ENCODE measurements around the gene TMEM109. TPM values are rescaled to one million over a fixed set of nuclear protein-coding genes. Genes with fewer than 3 reads are reported as not detected.

TMEM109 gene
- total RNA-seq, 1 donor from 2014 or later, result 117 TPM

DNA sequence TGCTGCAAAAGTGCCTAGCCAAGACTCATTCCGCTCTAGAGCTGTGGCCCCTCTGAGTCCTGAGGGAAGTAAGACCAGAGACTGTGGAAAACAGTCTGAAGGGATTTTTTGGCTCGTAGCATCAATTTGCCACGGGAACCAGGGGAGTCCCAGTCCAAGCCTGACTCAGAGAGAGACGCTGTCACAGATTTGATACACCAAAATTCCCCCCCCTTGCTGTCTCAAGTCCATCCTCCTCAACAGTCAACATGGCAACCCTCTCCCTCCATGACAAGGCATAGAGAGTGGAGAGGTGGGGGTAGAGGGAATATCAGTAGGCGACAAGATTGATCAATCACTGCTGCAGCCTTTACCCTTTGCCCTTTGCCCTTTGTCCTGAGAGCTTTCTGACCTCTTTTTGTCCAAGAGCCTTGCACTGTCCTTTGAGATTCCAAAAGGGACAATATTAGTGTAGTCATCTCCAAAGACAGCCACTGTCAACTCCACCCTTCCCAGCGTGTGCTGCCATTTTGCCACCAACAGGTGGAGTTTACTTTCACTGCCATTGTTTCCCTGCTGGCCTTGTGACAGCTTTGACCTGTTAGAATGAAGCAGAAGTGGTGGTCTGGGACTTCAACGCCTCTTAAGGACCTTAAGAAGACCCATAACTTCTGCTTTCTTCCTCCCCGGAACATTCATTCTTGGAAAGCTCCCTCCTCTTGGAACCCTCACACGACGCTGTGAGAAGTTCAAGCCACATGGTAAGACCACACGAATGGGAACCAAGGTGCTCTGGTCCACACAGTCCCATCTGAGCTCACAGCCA, 30.7 kb downstream of the TMEM109 start:
- intact Hi-C loops (cut with micrococcal nuclease), result loop anchor here (1.0 kb wide), 1 partner anchor 12 kb away; no protein-coding TSS in a partner anchor
- H3K27me3 Mint-ChIP-seq, result no peaks in the 10 kb centered on the region
- POLR2A ChIA-PET, result interaction anchor here (1.4 to 1.9 kb wide), 2 partner anchors 8 to 29 kb away, joined by 5 to 7 read pairs; no protein-coding TSS in a partner anchor
- ATAC-seq (ENCODE audit: low read depth) (peak; percentile 31), DNase-seq (no peak)
- peaks cover 66% of the 10 kb centered on the region for H3K4me1 Mint-ChIP-seq
- no peak overlapping the region for H3K4me3 Mint-ChIP-seq
- CTCF ChIA-PET, result interaction anchor here (0.9 to 2.3 kb wide), 3 partner anchors 12 to 46 kb away, joined by 3 to 7 read pairs (median 6); no protein-coding TSS in a partner anchor
- no peaks in the 10 kb centered on the region for H3K9me3 Mint-ChIP-seq
- H3K27ac Mint-ChIP-seq, result peak overlapping the region; percentile 27
- TF ChIP-seq CTCF (IDR thresholded peaks at IDR 0.05), result no peak
- peaks cover 82% of the 10 kb centered on the region for H3K36me3 Mint-ChIP-seq (ENCODE audit: low read depth)

- peak overlapping the region; percentile 27 for H3K27ac Mint-ChIP-seq
- ATAC-seq (ENCODE audit: low read depth) (no peak), DNase-seq (no peak)
- H3K4me3 Mint-ChIP-seq, result no peak overlapping the region
- H3K27me3 Mint-ChIP-seq, result no peaks in the 10 kb centered on the region
- H3K9me3 Mint-ChIP-seq, result no peaks in the 10 kb centered on the region
- peaks cover 77% of the 10 kb centered on the region for H3K36me3 Mint-ChIP-seq (ENCODE audit: low read depth)
- intact Hi-C loops (cut with micrococcal nuclease), result no loop called here
- peaks cover 71% of the 10 kb centered on the region for H3K4me1 Mint-ChIP-seq
- CTCF ChIA-PET, result interaction anchor here (0.7 to 2.3 kb wide), 5 partner anchors 13 to 184 kb away, joined by 3 to 7 read pairs (median 3); no protein-coding TSS in a partner anchor
- POLR2A ChIA-PET, result interaction anchor here (1.4 to 1.9 kb wide), 2 partner anchors 9 to 30 kb away, joined by 5 to 7 read pairs; no protein-coding TSS in a partner anchor
- no peak for TF ChIP-seq CTCF (IDR thresholded peaks at IDR 0.05)
Observed at GRCh38 chr11:60945295-60945667, 31.3 kb downstream of the TMEM109 start.

DNA sequence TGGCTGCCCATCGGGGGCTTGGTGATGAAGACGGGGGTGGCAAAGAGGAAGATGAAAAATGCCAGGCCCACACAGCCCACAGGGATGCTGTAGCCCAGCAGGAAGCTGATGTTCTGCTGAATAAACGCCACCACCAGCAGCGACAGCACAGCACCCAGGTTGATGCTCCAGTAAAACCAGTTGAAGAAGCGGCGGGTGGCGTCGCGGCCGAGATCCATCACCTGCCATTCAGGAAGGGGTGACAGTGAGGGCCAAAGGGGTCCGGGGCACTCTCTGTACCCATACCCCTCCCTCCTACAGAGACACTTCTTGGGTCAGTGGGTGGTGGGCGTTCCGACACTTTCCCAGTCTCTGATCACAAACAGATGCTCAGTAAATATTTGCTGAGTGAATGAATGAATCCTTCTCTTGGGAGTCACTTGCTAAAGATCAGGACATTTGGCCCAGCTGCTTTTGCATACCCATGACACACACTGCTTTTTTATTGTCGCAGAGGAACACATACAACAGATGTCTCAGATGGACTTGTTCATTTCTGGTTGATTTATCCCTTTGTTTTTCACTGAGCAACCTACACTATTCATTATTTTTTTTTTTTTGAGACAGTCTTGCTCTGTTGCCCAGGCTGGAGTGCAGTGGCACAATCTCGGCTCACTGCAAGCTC, 32.8 kb downstream of the TMEM109 start:
- no peak for TF ChIP-seq CTCF (IDR thresholded peaks at IDR 0.05)
- POLR2A ChIA-PET, result interaction anchor here (1.9 kb wide), 1 partner anchor 10 kb away, joined by 5 read pairs; no protein-coding TSS in a partner anchor
- Mint-ChIP-seq H3K27ac (no peak overlapping the region), H3K27me3 (no peaks in the 10 kb centered on the region), H3K9me3 (no peaks in the 10 kb centered on the region), H3K4me3 (no peak overlapping the region), H3K4me1 (peaks cover 70% of the 10 kb centered on the region), H3K36me3 (ENCODE audit: low read depth) (peaks cover 63% of the 10 kb centered on the region)
- no peak for ATAC-seq (ENCODE audit: low read depth)
- CTCF ChIA-PET, result interaction anchor here (1.2 to 2.3 kb wide), 2 partner anchors 31 to 182 kb away, joined by 3 to 7 read pairs; no protein-coding TSS in a partner anchor
- DNase-seq, result no peak
- intact Hi-C loops (cut with micrococcal nuclease), result no loop called here

DNA sequence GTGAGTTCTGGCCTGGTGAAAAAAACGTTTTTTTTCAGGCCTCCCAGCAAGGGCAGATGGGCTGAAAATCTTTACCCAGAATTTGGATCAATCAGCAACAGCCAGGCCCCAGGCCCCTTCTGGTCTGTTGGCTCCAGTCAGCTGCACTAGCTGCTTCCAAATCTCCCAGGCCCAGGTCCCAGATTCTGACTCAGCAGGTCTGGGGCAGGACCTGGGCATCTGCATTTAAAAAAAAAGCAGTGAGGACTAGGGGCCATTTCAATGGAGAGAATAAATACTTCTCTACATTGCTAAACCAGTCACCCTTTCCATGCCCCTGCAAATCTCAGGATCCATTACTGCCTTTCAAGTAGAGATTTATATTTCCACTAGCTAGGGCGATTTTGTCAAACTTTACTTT, 33.7 kb downstream of the TMEM109 start:
- intact Hi-C loops (cut with micrococcal nuclease), result no loop called here
- H3K36me3 Mint-ChIP-seq (ENCODE audit: low read depth), result peaks cover 57% of the 10 kb centered on the region
- ATAC-seq (ENCODE audit: low read depth) (no peak), DNase-seq (no peak)
- no peaks in the 10 kb centered on the region for H3K27me3 Mint-ChIP-seq
- no peak for TF ChIP-seq CTCF (IDR thresholded peaks at IDR 0.05)
- CTCF ChIA-PET, result no interaction called here
- H3K27ac Mint-ChIP-seq, result no peak overlapping the region
- POLR2A ChIA-PET, result interaction anchor here (1.5 to 1.6 kb wide), 2 partner anchors 24 to 33 kb away, joined by 5 to 11 read pairs; partner anchors contain the start of gene TMEM132A
- H3K4me3 Mint-ChIP-seq, result no peak overlapping the region
- peaks cover 69% of the 10 kb centered on the region for H3K4me1 Mint-ChIP-seq
- H3K9me3 Mint-ChIP-seq, result no peaks in the 10 kb centered on the region

GRCh38 chr11:60948250-60948649, 34.3 kb downstream of the TMEM109 start:
- DNase-seq, result no peak
- ChIA-PET CTCF (no interaction called here), POLR2A (interaction anchor here (1.5 to 1.6 kb wide), 2 partner anchors 24 to 33 kb away, joined by 5 to 11 read pairs; partner anchors contain the start of gene TMEM132A)
- intact Hi-C loops (cut with micrococcal nuclease), result no loop called here
- H3K9me3 Mint-ChIP-seq, result no peaks in the 10 kb centered on the region
- peaks cover 70% of the 10 kb centered on the region for H3K4me1 Mint-ChIP-seq
- H3K4me3 Mint-ChIP-seq, result peak overlapping the region; percentile 37
- TF ChIP-seq CTCF (IDR thresholded peaks at IDR 0.05), result no peak
- peak overlapping the region; percentile 5 for H3K27ac Mint-ChIP-seq
- peaks cover 52% of the 10 kb centered on the region for H3K36me3 Mint-ChIP-seq (ENCODE audit: low read depth)
- ATAC-seq (ENCODE audit: low read depth), result no peak
- no peaks in the 10 kb centered on the region for H3K27me3 Mint-ChIP-seq
